ENCODE data around the gene CNTNAP5. TPM values are rescaled to one million over a fixed set of nuclear protein-coding genes. Genes with fewer than 3 reads are reported as not detected.

CNTNAP5 gene
- total RNA-seq, 1 experiment from 2014 or later, result not detected

DNA sequence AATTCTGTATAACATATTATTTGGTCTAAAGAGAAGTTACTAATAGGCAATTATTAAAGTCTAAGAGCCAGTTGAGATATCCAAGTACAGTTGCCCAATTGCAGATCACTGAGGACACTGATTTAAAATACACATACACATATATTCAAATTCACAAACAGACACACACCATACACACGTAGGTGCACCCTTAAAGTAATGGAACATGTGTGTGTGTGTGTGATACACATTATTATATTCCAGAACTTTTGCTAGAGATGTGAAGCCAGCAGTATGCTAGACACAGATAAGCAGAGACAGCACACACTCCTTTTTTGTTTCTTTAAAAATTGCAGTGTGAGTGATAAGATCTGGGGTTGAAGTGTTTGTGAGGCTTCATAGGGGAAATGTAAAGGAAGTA, 292.5 kb downstream of the CNTNAP5 start:
- Mint-ChIP-seq H3K9me3 (ENCODE audit: low read depth, unreplicated experiment) (peaks cover 7% of the 10 kb centered on the region), H3K4me3 (ENCODE audit: low read depth, unreplicated experiment) (no peak overlapping the region), H3K27ac (ENCODE audit: unreplicated experiment) (no peak overlapping the region), H3K36me3 (ENCODE audit: insufficient read depth, unreplicated experiment) (peaks cover 5% of the 10 kb centered on the region), H3K27me3 (ENCODE audit: unreplicated experiment) (no peaks in the 10 kb centered on the region), H3K4me1 (ENCODE audit: low read depth, unreplicated experiment) (no peaks in the 10 kb centered on the region)
- CTCF ChIA-PET, result no interaction called here
- TF ChIP-seq, protein P1, sequence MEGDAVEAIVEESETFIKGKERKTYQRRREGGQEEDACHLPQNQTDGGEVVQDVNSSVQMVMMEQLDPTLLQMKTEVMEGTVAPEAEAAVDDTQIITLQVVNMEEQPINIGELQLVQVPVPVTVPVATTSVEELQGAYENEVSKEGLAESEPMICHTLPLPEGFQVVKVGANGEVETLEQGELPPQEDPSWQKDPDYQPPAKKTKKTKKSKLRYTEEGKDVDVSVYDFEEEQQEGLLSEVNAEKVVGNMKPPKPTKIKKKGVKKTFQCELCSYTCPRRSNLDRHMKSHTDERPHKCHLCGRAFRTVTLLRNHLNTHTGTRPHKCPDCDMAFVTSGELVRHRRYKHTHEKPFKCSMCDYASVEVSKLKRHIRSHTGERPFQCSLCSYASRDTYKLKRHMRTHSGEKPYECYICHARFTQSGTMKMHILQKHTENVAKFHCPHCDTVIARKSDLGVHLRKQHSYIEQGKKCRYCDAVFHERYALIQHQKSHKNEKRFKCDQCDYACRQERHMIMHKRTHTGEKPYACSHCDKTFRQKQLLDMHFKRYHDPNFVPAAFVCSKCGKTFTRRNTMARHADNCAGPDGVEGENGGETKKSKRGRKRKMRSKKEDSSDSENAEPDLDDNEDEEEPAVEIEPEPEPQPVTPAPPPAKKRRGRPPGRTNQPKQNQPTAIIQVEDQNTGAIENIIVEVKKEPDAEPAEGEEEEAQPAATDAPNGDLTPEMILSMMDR (IDR thresholded peaks at IDR 0.05; ENCODE audit: unreplicated experiment), result no peak
- DNase-seq, result no peak
- BruUV-seq (replicated peaks), result no TSS peak
- intact Hi-C loops (cut with micrococcal nuclease; ENCODE audit: unreplicated experiment), result no loop called here

DNA sequence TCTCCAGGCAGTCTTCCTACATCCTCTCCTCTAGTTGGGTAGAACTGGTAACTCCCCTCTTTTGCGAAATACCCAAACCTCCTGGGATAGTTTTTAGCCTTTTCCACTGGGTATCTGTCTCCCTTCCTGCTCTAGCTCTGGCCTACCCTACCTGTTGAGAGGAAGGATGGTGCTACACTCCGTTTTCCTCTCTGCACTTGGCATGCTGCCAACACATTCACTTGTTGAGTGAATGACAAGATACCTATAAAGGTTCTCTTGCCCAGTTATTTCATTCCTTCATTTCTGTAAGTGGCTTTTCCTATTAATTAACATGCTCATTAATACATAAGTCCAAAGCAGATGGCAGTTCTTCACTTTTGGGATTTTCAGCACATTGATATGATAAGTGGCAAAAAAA, 293.8 kb downstream of the CNTNAP5 start:
- BruUV-seq (replicated peaks), result no TSS peak
- intact Hi-C loops (cut with micrococcal nuclease; ENCODE audit: unreplicated experiment), result no loop called here
- CTCF ChIA-PET, result no interaction called here
- Mint-ChIP-seq H3K4me3 (ENCODE audit: low read depth, unreplicated experiment) (no peak overlapping the region), H3K27ac (ENCODE audit: unreplicated experiment) (no peak overlapping the region), H3K9me3 (ENCODE audit: low read depth, unreplicated experiment) (peaks cover 11% of the 10 kb centered on the region), H3K4me1 (ENCODE audit: low read depth, unreplicated experiment) (no peaks in the 10 kb centered on the region), H3K27me3 (ENCODE audit: unreplicated experiment) (no peaks in the 10 kb centered on the region), H3K36me3 (ENCODE audit: insufficient read depth, unreplicated experiment) (peaks cover 5% of the 10 kb centered on the region)
- TF ChIP-seq, protein P1 (IDR thresholded peaks at IDR 0.05; ENCODE audit: unreplicated experiment), result no peak
- DNase-seq, result no peak

DNA sequence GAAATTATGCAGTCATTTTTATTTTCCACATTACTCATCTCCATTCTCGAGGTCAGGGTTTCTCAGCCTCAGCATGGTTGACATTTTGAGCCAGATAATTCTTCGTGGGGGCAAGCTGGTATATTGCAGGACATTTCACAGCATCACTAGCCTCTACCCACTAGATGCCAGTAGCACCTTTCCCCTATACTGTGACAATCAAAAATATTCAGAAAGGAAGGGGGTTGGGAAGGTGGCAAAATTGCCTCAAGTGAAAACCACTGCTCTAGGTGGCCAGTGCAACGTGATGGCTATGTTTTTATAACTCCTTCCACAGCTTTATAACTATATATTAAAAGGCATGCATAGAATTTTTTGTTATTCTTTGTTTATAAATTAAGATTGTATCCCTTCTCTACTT, 294.5 kb downstream of the CNTNAP5 start:
- no peaks in the 10 kb centered on the region for H3K27me3 Mint-ChIP-seq (ENCODE audit: unreplicated experiment)
- intact Hi-C loops (cut with micrococcal nuclease; ENCODE audit: unreplicated experiment), result no loop called here
- H3K27ac Mint-ChIP-seq (ENCODE audit: unreplicated experiment), result no peak overlapping the region
- TF ChIP-seq, protein P1 (IDR thresholded peaks at IDR 0.05; ENCODE audit: unreplicated experiment), result no peak
- H3K4me1 Mint-ChIP-seq (ENCODE audit: low read depth, unreplicated experiment), result no peaks in the 10 kb centered on the region
- CTCF ChIA-PET, result no interaction called here
- BruUV-seq (replicated peaks), result no TSS peak
- H3K9me3 Mint-ChIP-seq (ENCODE audit: low read depth, unreplicated experiment), result peaks cover 15% of the 10 kb centered on the region
- H3K36me3 Mint-ChIP-seq (ENCODE audit: insufficient read depth, unreplicated experiment), result peaks cover 5% of the 10 kb centered on the region
- H3K4me3 Mint-ChIP-seq (ENCODE audit: low read depth, unreplicated experiment), result no peak overlapping the region
- DNase-seq, result no peak

DNA sequence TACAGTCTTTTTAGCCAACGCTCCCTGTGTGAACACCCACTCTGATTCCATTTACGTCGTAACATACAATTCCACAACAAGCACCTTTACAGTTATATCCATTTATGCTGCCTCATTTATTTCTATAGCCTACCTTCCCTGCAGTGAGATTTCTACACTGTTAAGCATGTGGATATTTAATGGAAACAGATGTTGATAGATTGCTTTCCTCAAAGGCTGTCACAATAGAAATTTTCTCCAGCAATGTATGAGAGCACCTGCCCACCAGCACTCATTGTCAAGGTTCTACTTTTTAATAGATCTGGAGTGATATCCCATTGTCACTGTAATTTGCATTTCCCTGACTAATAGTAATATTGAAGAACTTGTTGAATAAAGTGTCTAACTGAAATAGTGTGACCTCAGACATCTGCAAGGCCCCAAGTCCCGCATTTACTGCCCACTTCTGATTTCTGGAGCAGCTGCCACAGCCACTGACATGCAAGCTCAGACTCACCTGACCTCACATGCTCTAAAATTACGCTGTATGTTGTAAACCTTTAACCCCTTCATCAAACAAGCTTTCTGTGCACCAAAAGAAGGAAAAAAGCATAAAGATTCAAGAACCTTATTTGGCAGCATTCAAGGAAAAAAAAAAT, 295.1 kb downstream of the CNTNAP5 start:
- Mint-ChIP-seq H3K4me1 (ENCODE audit: low read depth, unreplicated experiment) (no peaks in the 10 kb centered on the region), H3K27ac (ENCODE audit: unreplicated experiment) (no peak overlapping the region), H3K36me3 (ENCODE audit: insufficient read depth, unreplicated experiment) (peaks cover 5% of the 10 kb centered on the region), H3K27me3 (ENCODE audit: unreplicated experiment) (no peaks in the 10 kb centered on the region), H3K9me3 (ENCODE audit: low read depth, unreplicated experiment) (peaks cover 16% of the 10 kb centered on the region), H3K4me3 (ENCODE audit: low read depth, unreplicated experiment) (no peak overlapping the region)
- DNase-seq, result no peak
- BruUV-seq (replicated peaks), result no TSS peak
- intact Hi-C loops (cut with micrococcal nuclease; ENCODE audit: unreplicated experiment), result no loop called here
- TF ChIP-seq, protein P1 (IDR thresholded peaks at IDR 0.05; ENCODE audit: unreplicated experiment), result no peak
- CTCF ChIA-PET, result no interaction called here
